ENCODE data around the gene SLIT2. TPM values are rescaled to one million over a fixed set of nuclear protein-coding genes. Genes with fewer than 3 reads are reported as not detected.

The SLIT2 gene
- total and polyA plus RNA-seq, 2 donors (not counting 1 experiment from before 2014, with no cell fraction given) = not detected

- H3K27ac Mint-ChIP-seq = no peak overlapping the region
- no peak overlapping the region for H3K4me3 Mint-ChIP-seq
- ATAC-seq (ENCODE audit: low read depth) (no peak), DNase-seq (no peak)
- H3K27me3 ChIP-seq (replicated peaks in 1 of 4; ENCODE audit: control extremely low read depth in 1 of 4, control insufficient read depth in 3 of 4, insufficient read depth in 4 of 4, low read length in 3 of 4) = no peaks in the 10 kb centered on the region
- H3K36me3 ChIP-seq (replicated peaks in 1 of 2; ENCODE audit: control extremely low read depth in 1 of 2, control insufficient read depth in 1 of 2, extremely low read depth in 1 of 2, insufficient read depth in 2 of 2, low read length in 1 of 2) = no peaks in the 10 kb centered on the region
- H3K4me2 ChIP-seq (replicated peaks; ENCODE audit: low read depth, low read length, poor library complexity, severe bottlenecking) = no peak overlapping the region
- WGBS (ENCODE audit: insufficient coverage) = no CpG with 5 or more reads among the region's 3 CpGs
- H3K4me1 Mint-ChIP-seq = no peaks in the 10 kb centered on the region
- no peak overlapping the region for H3K4me3 ChIP-seq (ENCODE audit: control extremely low read depth in 1 of 5, extremely low read depth in 1 of 5, insufficient read depth in 1 of 5, low read depth in 2 of 5, low read length in 4 of 5)
- no peak for TF ChIP-seq EZH2 (IDR thresholded peaks at IDR 0.05; ENCODE audit: borderline replicate concordance, insufficient read depth, low read depth, low read length, poor library complexity, severe bottlenecking)
- TF ChIP-seq, protein P1, sequence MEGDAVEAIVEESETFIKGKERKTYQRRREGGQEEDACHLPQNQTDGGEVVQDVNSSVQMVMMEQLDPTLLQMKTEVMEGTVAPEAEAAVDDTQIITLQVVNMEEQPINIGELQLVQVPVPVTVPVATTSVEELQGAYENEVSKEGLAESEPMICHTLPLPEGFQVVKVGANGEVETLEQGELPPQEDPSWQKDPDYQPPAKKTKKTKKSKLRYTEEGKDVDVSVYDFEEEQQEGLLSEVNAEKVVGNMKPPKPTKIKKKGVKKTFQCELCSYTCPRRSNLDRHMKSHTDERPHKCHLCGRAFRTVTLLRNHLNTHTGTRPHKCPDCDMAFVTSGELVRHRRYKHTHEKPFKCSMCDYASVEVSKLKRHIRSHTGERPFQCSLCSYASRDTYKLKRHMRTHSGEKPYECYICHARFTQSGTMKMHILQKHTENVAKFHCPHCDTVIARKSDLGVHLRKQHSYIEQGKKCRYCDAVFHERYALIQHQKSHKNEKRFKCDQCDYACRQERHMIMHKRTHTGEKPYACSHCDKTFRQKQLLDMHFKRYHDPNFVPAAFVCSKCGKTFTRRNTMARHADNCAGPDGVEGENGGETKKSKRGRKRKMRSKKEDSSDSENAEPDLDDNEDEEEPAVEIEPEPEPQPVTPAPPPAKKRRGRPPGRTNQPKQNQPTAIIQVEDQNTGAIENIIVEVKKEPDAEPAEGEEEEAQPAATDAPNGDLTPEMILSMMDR (IDR thresholded peaks at IDR 0.05) = no peak
- no peaks in the 10 kb centered on the region for H3K4me1 ChIP-seq (ENCODE audit: control insufficient read depth in 2 of 2, insufficient read depth in 2 of 2, low read length in 2 of 2)
- intact Hi-C loops (cut with micrococcal nuclease) = no loop called here
- H3K27ac ChIP-seq (ENCODE audit: low read length in 2 of 2) = no peak overlapping the region
- H3K9me3 Mint-ChIP-seq (ENCODE audit: insufficient read depth) = no peaks in the 10 kb centered on the region
- H4K20me1 ChIP-seq (ENCODE audit: control insufficient read depth, insufficient read depth, low read length, poor library complexity, severe bottlenecking) = no peaks in the 10 kb centered on the region
- CTCF ChIA-PET = no interaction called here
- H3K79me2 ChIP-seq (ENCODE audit: control insufficient read depth, insufficient read depth, low read length) = no peaks in the 10 kb centered on the region
- H3K9ac ChIP-seq (ENCODE audit: low read length) = no peak overlapping the region
- no peaks in the 10 kb centered on the region for H3K27me3 Mint-ChIP-seq
- H2AFZ ChIP-seq (ENCODE audit: insufficient read depth, low read depth, low read length, poor library complexity, severe bottlenecking) = no peak overlapping the region
- no peaks in the 10 kb centered on the region for H3K9me3 ChIP-seq (ENCODE audit: control extremely low read depth in 1 of 3, control insufficient read depth in 2 of 3, insufficient read depth in 1 of 3, low read length in 2 of 3)
- POLR2A ChIA-PET = no interaction called here
Measured at GRCh38 chr4:20299515-20299914, 47.8 kb downstream of the SLIT2 start.

DNA sequence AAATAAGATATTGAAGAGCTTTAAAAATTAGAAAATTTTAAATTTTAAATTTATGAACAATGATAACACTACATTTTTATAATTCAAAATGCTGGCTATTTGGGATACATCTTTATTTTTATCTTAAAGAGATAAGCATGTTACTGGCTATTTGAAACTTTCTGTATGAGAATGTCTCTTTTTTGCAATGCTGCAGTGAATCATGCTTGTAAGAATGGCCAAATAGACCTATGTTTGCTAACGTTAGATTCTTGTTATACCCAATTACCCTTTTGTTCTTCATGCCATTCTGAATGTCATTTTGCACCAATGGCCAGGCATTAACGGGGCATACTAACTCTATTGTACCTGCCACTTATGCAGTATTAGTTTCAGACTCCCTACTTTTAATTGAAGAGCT lies 49.5 kb downstream of the SLIT2 start:
- intact Hi-C loops (cut with micrococcal nuclease) = no loop called here
- no peak for TF ChIP-seq EZH2 (IDR thresholded peaks at IDR 0.05; ENCODE audit: borderline replicate concordance, insufficient read depth, low read depth, low read length, poor library complexity, severe bottlenecking)
- TF ChIP-seq, protein P1 (IDR thresholded peaks at IDR 0.05) = no peak

More for the DNA sequence above, 49.5 kb downstream of the SLIT2 start:
- Histone ChIP-seq H3K4me1 (ENCODE audit: control insufficient read depth in 2 of 2, insufficient read depth in 2 of 2, low read length in 2 of 2) (no peaks in the 10 kb centered on the region), H3K27ac (ENCODE audit: low read length in 2 of 2) (no peak overlapping the region), H3K79me2 (ENCODE audit: control insufficient read depth, insufficient read depth, low read length) (no peaks in the 10 kb centered on the region), H4K20me1 (ENCODE audit: control insufficient read depth, insufficient read depth, low read length, poor library complexity, severe bottlenecking) (no peaks in the 10 kb centered on the region), H2AFZ (ENCODE audit: insufficient read depth, low read depth, low read length, poor library complexity, severe bottlenecking) (no peak overlapping the region), H3K27me3 (replicated peaks in 1 of 4; ENCODE audit: control extremely low read depth in 1 of 4, control insufficient read depth in 3 of 4, insufficient read depth in 4 of 4, low read length in 3 of 4) (no peaks in the 10 kb centered on the region), H3K4me2 (replicated peaks; ENCODE audit: low read depth, low read length, poor library complexity, severe bottlenecking) (no peak overlapping the region), H3K9ac (ENCODE audit: low read length) (no peak overlapping the region), H3K9me3 (ENCODE audit: control extremely low read depth in 1 of 3, control insufficient read depth in 2 of 3, insufficient read depth in 1 of 3, low read length in 2 of 3) (no peaks in the 10 kb centered on the region), H3K4me3 (ENCODE audit: control extremely low read depth in 1 of 5, extremely low read depth in 1 of 5, insufficient read depth in 1 of 5, low read depth in 2 of 5, low read length in 4 of 5) (no peak overlapping the region), H3K36me3 (replicated peaks in 1 of 2; ENCODE audit: control extremely low read depth in 1 of 2, control insufficient read depth in 1 of 2, extremely low read depth in 1 of 2, insufficient read depth in 2 of 2, low read length in 1 of 2) (no peaks in the 10 kb centered on the region)
- no peak for DNase-seq
- no peaks in the 10 kb centered on the region for H3K27me3 Mint-ChIP-seq
- CTCF ChIA-PET = no interaction called here
- POLR2A ChIA-PET = no interaction called here
- no peak for ATAC-seq (ENCODE audit: low read depth)
- no peak overlapping the region for H3K27ac Mint-ChIP-seq
- no peaks in the 10 kb centered on the region for H3K4me1 Mint-ChIP-seq
- no peak overlapping the region for H3K4me3 Mint-ChIP-seq
- H3K9me3 Mint-ChIP-seq (ENCODE audit: insufficient read depth) = no peaks in the 10 kb centered on the region
- no CpG with 5 or more reads among the region's 2 CpGs for WGBS (ENCODE audit: insufficient coverage)

All from B cell (primary cell).